OCI-LY1 (cell line): ENCODE data around the gene IGFBP7.

ENCODE experiments used
- CTCF ChIP-seq: fragments of 200-600 bp; sonication (generic), shearing (Covaris generic); IDR thresholded peaks from 2 replicates; pipeline ENCODE4 v1.5.1; 2017; ENCODE audit warnings: mild to moderate bottlenecking, antibody characterized with exemption, low read length, moderate library complexity, mixed read lengths
- EZH2 ChIP-seq: fragments of 200-600 bp; sonication (generic), shearing (Covaris generic); IDR thresholded peaks from 2 replicates; pipeline ENCODE4 v1.8.0; 2017; ENCODE audit warnings: borderline replicate concordance, mixed run types, mild to moderate bottlenecking, antibody characterized with exemption, low read length, moderate library complexity, mixed read lengths

- TF ChIP-seq CTCF (no peak), EZH2 (no peak)
These were observed 15.4 kb downstream of the IGFBP7 start for GRCh38 chr4:57094832-57095223.
